ENCODE data around the gene FES. TPM values are rescaled to one million over a fixed set of nuclear protein-coding genes. Genes with fewer than 3 reads are reported as not detected.
"Not testable (repeated sequence)": the region's sequence is repeated elsewhere in the genome, so short reads cannot be mapped to it uniquely, and the experiment has no call there.

Gene FES
- total and polyA plus RNA-seq, 5 donors from 2014 or later: 0.13 to 3.8 (median 0.13) TPM; not detected in 2

- Mint-ChIP-seq H3K27me3 (no peaks in the 10 kb centered on the region), H3K4me1 (peaks cover 0 to 2% (median 0%) of the 10 kb centered on the region in 4 donors), H3K4me3 (no peak overlapping the region), H3K27ac (no peak overlapping the region), H3K36me3 (peaks cover 62% of the 10 kb centered on the region), H3K9me3 (peaks cover 0 to 2% (median 0%) of the 10 kb centered on the region in 7 donors)
- ATAC-seq (ENCODE audit: low read depth in 2 of 2) (peak; percentile 18 to 30), DNase-seq (no peak)
- Histone ChIP-seq H3K36me3 (ENCODE audit: control insufficient read depth, insufficient read depth, low read length) (peaks cover 87% of the 10 kb centered on the region), H3K9me3 (ENCODE audit: control insufficient read depth in 2 of 2, low read length in 2 of 2) (no peaks in the 10 kb centered on the region), H3K4me1 (ENCODE audit: control insufficient read depth, insufficient read depth, low read length, poor library complexity, severe bottlenecking) (no peaks in the 10 kb centered on the region), H3K27me3 (ENCODE audit: control insufficient read depth, insufficient read depth, low read length) (no peaks in the 10 kb centered on the region), H3K4me3 (ENCODE audit: low read depth, low read length) (no peak overlapping the region), H3K27ac (ENCODE audit: insufficient read depth, low read length, poor library complexity, severe bottlenecking) (no peak overlapping the region)
These were observed 31.6 kb downstream of the FES start for GRCh38 chr15:90915808-90916440.

DNA sequence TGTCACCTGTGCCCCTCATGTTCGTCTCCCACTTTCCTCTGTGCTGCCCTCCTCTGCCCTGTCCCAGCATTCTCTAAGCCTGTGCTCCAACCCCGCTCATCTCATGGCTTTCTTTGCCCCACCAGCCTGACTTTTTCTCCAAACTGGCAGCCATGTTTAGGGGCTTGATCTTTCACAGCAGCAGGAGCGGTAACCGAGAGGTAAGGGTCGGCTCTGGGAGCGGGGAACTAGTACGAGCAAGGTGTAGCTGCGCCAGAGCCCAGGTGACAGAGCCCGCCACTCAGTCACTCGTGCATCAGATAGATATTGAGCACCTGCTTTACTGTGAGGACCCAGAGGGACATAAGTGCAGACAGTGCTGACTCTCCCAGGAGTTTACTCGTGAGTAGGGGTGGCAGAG is 32.2 kb downstream of the FES start:
- Mint-ChIP-seq H3K9me3 (peaks cover 0 to 2% (median 0%) of the 10 kb centered on the region in 7 donors), H3K27ac (no peak overlapping the region), H3K36me3 (peaks cover 66% of the 10 kb centered on the region), H3K4me1 (peaks cover 0 to 2% (median 0%) of the 10 kb centered on the region in 4 donors), H3K4me3 (no peak overlapping the region), H3K27me3 (no peaks in the 10 kb centered on the region)
- no peak for ATAC-seq (ENCODE audit: low read depth in 2 of 2)
- Histone ChIP-seq H3K4me1 (ENCODE audit: control insufficient read depth, insufficient read depth, low read length, poor library complexity, severe bottlenecking) (no peaks in the 10 kb centered on the region), H3K36me3 (ENCODE audit: control insufficient read depth, insufficient read depth, low read length) (peaks cover 87% of the 10 kb centered on the region), H3K27ac (ENCODE audit: insufficient read depth, low read length, poor library complexity, severe bottlenecking) (no peak overlapping the region), H3K4me3 (ENCODE audit: low read depth, low read length) (no peak overlapping the region), H3K27me3 (ENCODE audit: control insufficient read depth, insufficient read depth, low read length) (no peaks in the 10 kb centered on the region), H3K9me3 (ENCODE audit: control insufficient read depth in 2 of 2, low read length in 2 of 2) (no peaks in the 10 kb centered on the region)
- no peak for DNase-seq

DNA sequence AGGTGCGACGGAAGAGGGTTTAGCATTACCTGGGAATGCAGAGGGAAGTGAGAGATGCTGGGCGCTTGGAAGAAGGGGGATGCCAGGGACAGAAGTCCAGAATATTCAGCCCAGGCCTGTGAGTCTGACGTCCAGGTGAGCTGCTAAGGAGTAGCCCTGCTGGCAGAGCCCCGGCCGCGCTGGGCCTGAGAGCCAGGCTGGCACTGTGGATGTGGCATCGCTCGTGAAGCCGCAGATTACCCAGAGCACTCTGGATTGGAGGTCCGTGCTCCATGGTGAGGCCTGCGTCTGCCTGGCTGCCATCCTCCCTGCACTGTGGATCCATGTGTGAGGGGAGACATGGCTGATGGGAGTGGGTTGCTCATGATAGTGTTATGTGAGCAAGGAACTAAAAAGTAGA is 33.3 kb downstream of the FES start:
- H3K36me3 ChIP-seq (ENCODE audit: control insufficient read depth, insufficient read depth, low read length): peaks cover 76% of the 10 kb centered on the region
- H3K9me3 Mint-ChIP-seq: peaks cover 0 to 2% (median 0%) of the 10 kb centered on the region in 7 donors
- ATAC-seq (ENCODE audit: low read depth in 2 of 2) (no peak), DNase-seq (no peak)
- H3K4me1 ChIP-seq (ENCODE audit: control insufficient read depth, insufficient read depth, low read length, poor library complexity, severe bottlenecking): no peaks in the 10 kb centered on the region
- peaks cover 66% of the 10 kb centered on the region for H3K36me3 Mint-ChIP-seq
- no peak overlapping the region for H3K4me3 Mint-ChIP-seq
- no peak overlapping the region for H3K4me3 ChIP-seq (ENCODE audit: low read depth, low read length)
- H3K4me1 Mint-ChIP-seq: peaks cover 0 to 2% (median 0%) of the 10 kb centered on the region in 4 donors
- no peaks in the 10 kb centered on the region for H3K9me3 ChIP-seq (ENCODE audit: control insufficient read depth in 2 of 2, low read length in 2 of 2)
- H3K27ac ChIP-seq (ENCODE audit: insufficient read depth, low read length, poor library complexity, severe bottlenecking): no peak overlapping the region
- no peak overlapping the region for H3K27ac Mint-ChIP-seq
- no peaks in the 10 kb centered on the region for H3K27me3 Mint-ChIP-seq
- no peaks in the 10 kb centered on the region for H3K27me3 ChIP-seq (ENCODE audit: control insufficient read depth, insufficient read depth, low read length)

DNA sequence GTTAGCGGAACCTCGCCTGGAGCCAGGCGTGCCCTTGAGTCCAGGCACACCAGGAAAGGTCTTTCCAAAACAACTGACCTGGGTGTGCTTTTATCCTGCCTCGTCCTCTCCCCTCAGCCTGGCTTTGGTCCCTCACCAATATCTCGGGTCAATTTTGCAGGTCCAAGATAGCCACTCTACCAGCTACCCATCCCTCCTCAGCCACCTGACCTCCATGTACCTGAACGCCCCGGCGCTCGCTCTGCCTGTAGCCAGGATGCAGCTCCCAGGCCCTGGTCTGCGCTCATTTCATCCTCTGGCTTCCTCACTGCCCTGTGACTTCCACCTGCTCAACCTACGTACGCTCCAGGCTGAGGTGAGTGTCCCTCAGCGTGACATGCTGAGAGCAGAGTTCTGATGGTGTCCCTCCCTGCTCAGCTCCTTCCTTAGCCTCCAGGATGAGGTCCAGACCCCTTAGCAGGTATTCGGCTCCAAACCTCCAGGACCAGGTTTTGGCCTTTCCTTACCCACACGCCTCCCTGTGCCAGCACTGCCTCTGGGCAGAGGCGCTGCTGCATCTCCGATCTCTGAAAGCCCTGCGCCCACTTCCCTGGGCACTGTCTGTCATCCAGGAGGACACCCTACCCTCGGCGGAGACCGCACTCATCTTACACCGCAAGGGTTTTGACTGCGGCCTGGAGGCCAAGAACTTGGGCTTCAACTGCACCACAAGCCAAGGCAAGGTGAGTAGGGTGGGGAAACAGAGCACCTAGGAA is 33.9 kb downstream of the FES start:
- H3K27ac Mint-ChIP-seq: peak overlapping the region in 1 of 3 donors; percentile 36
- Histone ChIP-seq H3K4me1 (ENCODE audit: control insufficient read depth, insufficient read depth, low read length, poor library complexity, severe bottlenecking) (no peaks in the 10 kb centered on the region), H3K27me3 (ENCODE audit: control insufficient read depth, insufficient read depth, low read length) (no peaks in the 10 kb centered on the region), H3K36me3 (ENCODE audit: control insufficient read depth, insufficient read depth, low read length) (peaks cover 69% of the 10 kb centered on the region), H3K9me3 (ENCODE audit: control insufficient read depth in 2 of 2, low read length in 2 of 2) (no peaks in the 10 kb centered on the region), H3K4me3 (ENCODE audit: low read depth, low read length) (no peak overlapping the region), H3K27ac (ENCODE audit: insufficient read depth, low read length, poor library complexity, severe bottlenecking) (no peak overlapping the region)
- DNase-seq (no peak), ATAC-seq (ENCODE audit: low read depth in 2 of 2) (no peak)
- H3K4me3 Mint-ChIP-seq: peak overlapping the region in 1 of 4 donors; percentile 15
- H3K4me1 Mint-ChIP-seq: peaks cover 0 to 2% (median 0%) of the 10 kb centered on the region in 4 donors
- peaks cover 0 to 2% (median 0%) of the 10 kb centered on the region in 7 donors for H3K9me3 Mint-ChIP-seq
- no peaks in the 10 kb centered on the region for H3K27me3 Mint-ChIP-seq
- H3K36me3 Mint-ChIP-seq: peaks cover 66% of the 10 kb centered on the region

- Mint-ChIP-seq H3K27me3 (no peaks in the 10 kb centered on the region), H3K27ac (no peak overlapping the region), H3K9me3 (peaks cover 0 to 2% (median 0%) of the 10 kb centered on the region in 7 donors), H3K36me3 (peaks cover 60% of the 10 kb centered on the region), H3K4me1 (peaks cover 0 to 2% (median 0%) of the 10 kb centered on the region in 4 donors), H3K4me3 (no peak overlapping the region)
- no peak for DNase-seq
- no peak for ATAC-seq (ENCODE audit: low read depth in 2 of 2)
- H3K9me3 ChIP-seq (ENCODE audit: control insufficient read depth in 2 of 2, low read length in 2 of 2): no peaks in the 10 kb centered on the region
- no peaks in the 10 kb centered on the region for H3K4me1 ChIP-seq (ENCODE audit: control insufficient read depth, insufficient read depth, low read length, poor library complexity, severe bottlenecking)
- H3K36me3 ChIP-seq (ENCODE audit: control insufficient read depth, insufficient read depth, low read length): peaks cover 63% of the 10 kb centered on the region
- no peaks in the 10 kb centered on the region for H3K27me3 ChIP-seq (ENCODE audit: control insufficient read depth, insufficient read depth, low read length)
- no peak overlapping the region for H3K4me3 ChIP-seq (ENCODE audit: low read depth, low read length)
- no peak overlapping the region for H3K27ac ChIP-seq (ENCODE audit: insufficient read depth, low read length, poor library complexity, severe bottlenecking)
These were observed 34.5 kb downstream of the FES start for GRCh38 chr15:90918835-90919234.

- Mint-ChIP-seq H3K4me3 (no peak overlapping the region), H3K27ac (no peak overlapping the region), H3K36me3 (peaks cover 40% of the 10 kb centered on the region), H3K27me3 (no peaks in the 10 kb centered on the region), H3K4me1 (peaks cover 0 to 6% (median 3%) of the 10 kb centered on the region in 4 donors), H3K9me3 (peaks cover 0 to 2% (median 0%) of the 10 kb centered on the region in 7 donors)
- Histone ChIP-seq H3K27me3 (ENCODE audit: control insufficient read depth, insufficient read depth, low read length) (no peaks in the 10 kb centered on the region), H3K9me3 (ENCODE audit: control insufficient read depth in 2 of 2, low read length in 2 of 2) (no peaks in the 10 kb centered on the region), H3K27ac (ENCODE audit: insufficient read depth, low read length, poor library complexity, severe bottlenecking) (no peak overlapping the region), H3K36me3 (ENCODE audit: control insufficient read depth, insufficient read depth, low read length) (peaks cover 43% of the 10 kb centered on the region), H3K4me3 (ENCODE audit: low read depth, low read length) (no peak overlapping the region), H3K4me1 (ENCODE audit: control insufficient read depth, insufficient read depth, low read length, poor library complexity, severe bottlenecking) (no peaks in the 10 kb centered on the region)
- ATAC-seq (ENCODE audit: low read depth in 2 of 2): no peak
- DNase-seq: no peak
These were observed 37.6 kb downstream of the FES start for GRCh38 chr15:90921887-90922286.

- H3K4me3 ChIP-seq (ENCODE audit: low read depth, low read length); ATAC-seq (ENCODE audit: low read depth in 2 of 2); H3K9me3 ChIP-seq (ENCODE audit: control insufficient read depth in 2 of 2, low read length in 2 of 2); H3K4me1 Mint-ChIP-seq; H3K4me1 ChIP-seq (ENCODE audit: control insufficient read depth, insufficient read depth, low read length, poor library complexity, severe bottlenecking); H3K27me3 ChIP-seq (ENCODE audit: control insufficient read depth, insufficient read depth, low read length); H3K27me3 Mint-ChIP-seq; H3K9me3 Mint-ChIP-seq; H3K27ac ChIP-seq (ENCODE audit: insufficient read depth, low read length, poor library complexity, severe bottlenecking); H3K4me3 Mint-ChIP-seq: not testable (repeated sequence)
- Mint-ChIP-seq H3K36me3 (peaks cover 31% of the 10 kb centered on the region), H3K27ac (peak overlapping the region in 1 of 3 donors; percentile 36)
- DNase-seq: peak in 1 of 3 donors; percentile 52
- peaks cover 34% of the 10 kb centered on the region for H3K36me3 ChIP-seq (ENCODE audit: control insufficient read depth, insufficient read depth, low read length)
These were observed 38.5 kb downstream of the FES start for GRCh38 chr15:90922712-90923322.
